Endothelial cell of umbilical vein (primary cell): ENCODE measurements around the gene PKMYT1. TPM values are rescaled to one million over a fixed set of nuclear protein-coding genes. Genes with fewer than 3 reads are reported as not detected.

Experiments
- BruUV-seq: library from RNA; stranded (reverse); fragments of 400-500 nt; replicated peaks from 2 replicates; lab custom pipeline; 2021; lab: Mats Ljungman, UMichigan
- CTCF ChIA-PET: fragments of 300-600, 350-600 bp; sonication (Branson Sonifier 250); formaldehyde crosslinking; loops from one replicate; lab custom pipeline; 2021; ENCODE audit warnings: antibody characterized with exemption, inconsistent platforms; lab: Charles Lee
- POLR2A ChIA-PET: fragments of 300-600, 350-600 bp; sonication (Branson Sonifier 250); formaldehyde crosslinking; loops from one replicate; lab custom pipeline; 2021; ENCODE audit warnings: antibody characterized with exemption, inconsistent platforms; lab: Charles Lee
- DNase-seq: peaks from one replicate; pipeline ENCODE4 v3.0.0-alpha.2; 2011; ENCODE audit warnings: low read depth, low spot score
- FAIRE-seq: peaks from 2 replicates; lab custom pipeline; 2011; peaks lifted over from hg19 to GRCh38; lab: Jason Lieb, UNC
- H2AFZ ChIP-seq: 2 replicates; pipeline ENCODE4 v1.6.0; 2012; ENCODE audit warnings: low read depth, low read length, control low read depth, inconsistent platforms
- H3K27ac ChIP-seq: 2 replicates; pipeline ENCODE4 v1.5.1; 2011; ENCODE audit warnings: low read depth, mild to moderate bottlenecking, control low read depth, low read length, moderate library complexity; ENCODE audit not compliant: insufficient read depth
- H3K27me3 ChIP-seq, 2 experiments: 2 replicates each; pipeline versions ENCODE4 v1.6.0 to v1.6.1; 2011; ENCODE audit warnings: low read length in 2 of 2, mixed read lengths in 1 of 2; ENCODE audit not compliant: control insufficient read depth in 2 of 2, insufficient read depth in 2 of 2
- H3K36me3 ChIP-seq, 2 experiments: 2 replicates in 1 of 2; 3 replicates in 1 of 2; pipeline ENCODE4 v1.5.1; 2011; ENCODE audit warnings: low read length in 2 of 2, mild to moderate bottlenecking in 1 of 2, moderate library complexity in 1 of 2; ENCODE audit not compliant: control insufficient read depth in 2 of 2, insufficient read depth in 2 of 2; ENCODE audit errors: extremely low read depth in 1 of 2
- H3K4me1 ChIP-seq: 3 replicates; pipeline ENCODE4 v1.5.1; 2011; ENCODE audit warnings: mild to moderate bottlenecking, low read length; ENCODE audit not compliant: control insufficient read depth, insufficient read depth; ENCODE audit errors: extremely low read depth
- H3K4me2 ChIP-seq: 2 replicates; pipeline ENCODE4 v1.6.1; 2011; ENCODE audit warnings: low read length, control low read depth, mixed read lengths; ENCODE audit not compliant: insufficient read depth
- H3K4me3 ChIP-seq, 3 experiments: fragments of 200-600 bp in 1 of 3; sonication (generic), shearing (Covaris generic) in 1 of 3; replicated peaks in 1 of 3; 2 replicates each; pipeline ENCODE4 v1.5.1; 2011 to 2016; ENCODE audit warnings: control low read depth in 3 of 3, low read length in 3 of 3, mild to moderate bottlenecking in 2 of 3, inconsistent platforms in 1 of 3, low read depth in 1 of 3, moderate library complexity in 1 of 3; ENCODE audit not compliant: insufficient read depth in 1 of 3
- H3K79me2 ChIP-seq: 2 replicates; pipeline ENCODE4 v1.6.0; 2012; ENCODE audit warnings: low read length, inconsistent platforms; ENCODE audit not compliant: control insufficient read depth, insufficient read depth
- H3K9ac ChIP-seq: replicated peaks from 2 replicates; pipeline ENCODE3; 2011; ENCODE audit warnings: low read length, control low read depth; ENCODE audit not compliant: insufficient read depth; ENCODE audit errors: extremely low read depth
- H3K9me1 ChIP-seq: replicated peaks from 3 replicates; pipeline ENCODE4 v1.6.0; 2011; ENCODE audit warnings: mild to moderate bottlenecking, low read length; ENCODE audit not compliant: control insufficient read depth, insufficient read depth; ENCODE audit errors: extremely low read depth
- H3K9me3 ChIP-seq: replicated peaks from 2 replicates; pipeline ENCODE4 v1.5.1; 2012; ENCODE audit warnings: low read length, inconsistent platforms; ENCODE audit not compliant: control insufficient read depth, insufficient read depth
- H4K20me1 ChIP-seq: replicated peaks from 2 replicates; pipeline ENCODE3; 2011; ENCODE audit warnings: mild to moderate bottlenecking, low read length; ENCODE audit not compliant: control insufficient read depth, insufficient read depth; ENCODE audit errors: extremely low read depth
- CTCF ChIP-seq, 2 donors: IDR thresholded peaks; 1 replicate in 1 of 2; 2 replicates in 1 of 2; pipeline ENCODE4 v1.5.1; 2011; ENCODE audit warnings: low read length in 2 of 2, mild to moderate bottlenecking in 2 of 2, moderate library complexity in 2 of 2, control low read depth in 1 of 2, inconsistent platforms in 1 of 2, low read depth in 1 of 2; ENCODE audit not compliant: insufficient read depth in 1 of 2; ENCODE audit errors: extremely low read depth in 1 of 2
- EZH2 ChIP-seq: IDR thresholded peaks from 2 replicates; pipeline ENCODE4 v1.6.1; 2012; ENCODE audit warnings: borderline replicate concordance, low read depth, mild to moderate bottlenecking, moderate library complexity, low read length, inconsistent platforms; ENCODE audit not compliant: severe bottlenecking
- FOS ChIP-seq: IDR thresholded peaks from 2 replicates; pipeline ENCODE4 v1.6.1; 2011; ENCODE audit warnings: mild to moderate bottlenecking, low read length, moderate library complexity, borderline replicate concordance; ENCODE audit not compliant: insufficient read depth
- GATA2 ChIP-seq: IDR thresholded peaks from 2 replicates; pipeline ENCODE4 v1.7.0; 2011; ENCODE audit warnings: low read depth, mild to moderate bottlenecking, moderate library complexity, mixed read lengths, low read length; ENCODE audit not compliant: insufficient read length, insufficient read depth
- JUN ChIP-seq: IDR thresholded peaks from 2 replicates; pipeline ENCODE4 v1.6.1; 2011; ENCODE audit warnings: borderline replicate concordance, low read depth; ENCODE audit not compliant: insufficient read length, insufficient read depth
- MAX ChIP-seq: IDR thresholded peaks from 2 replicates; pipeline ENCODE4 v1.6.1; 2011; ENCODE audit not compliant: insufficient read depth, insufficient read length
- MYC ChIP-seq: IDR thresholded peaks from one replicate; pipeline ENCODE4 v1.6.1; 2011; ENCODE audit warnings: mild to moderate bottlenecking, low read depth, low read length
- POLR2A ChIP-seq: IDR thresholded peaks from 2 replicates; pipeline ENCODE4 v1.6.1; 2012; ENCODE audit warnings: low read depth, mild to moderate bottlenecking, control low read depth, low read length
- POLR2AphosphoS5 ChIP-seq: IDR thresholded peaks from 2 replicates; pipeline ENCODE4 v1.6.1; 2012; ENCODE audit warnings: low read depth, mild to moderate bottlenecking, control low read depth, low read length, moderate library complexity; ENCODE audit not compliant: insufficient read depth
- dilution Hi-C: fragments of 300-500 bp; cut with MboI; formaldehyde crosslinking; loops from one replicate; pipeline ENCODE4 v1.15.0; 2019; ENCODE audit warnings: low sequenced_read_pairs; ENCODE audit not compliant: extremely low pct_ligation_motif_present
- intact Hi-C: fragments of 100-400 bp; cut with micrococcal nuclease; formaldehyde crosslinking; loops from one replicate; pipeline ENCODE4 v1.10.0; 2022
- polyA plus RNA-seq, 4 experiments: library from polyadenylated mRNA; depleted of rRNA in 3 of 4; stranded (reverse) in 3 of 4; unstranded in 1 of 4; fragments of >200 nt; gene quantifications; 2 replicates each; pipeline versions ENCODE4 v1.2.1 to v1.2.3, GENCODE V29; 2011 to 2012; ENCODE audit warnings: missing spikeins in 1 of 4
- total RNA-seq: library from RNA; stranded (reverse); gene quantifications from 2 replicates; pipeline ENCODE4 v1.2.3, GENCODE V29; 2021

PKMYT1 gene
- total and polyA plus RNA-seq, 2 donors (not counting 3 experiments of a cell fraction or from before 2014, with no cell fraction given), result 26.1 to 48.5 TPM

GRCh38 chr16:2936436-2937011 is 43.7 kb downstream of the PKMYT1 start:
- Histone ChIP-seq H2AFZ (no peak overlapping the region), H3K9me3 (no peaks in the 10 kb centered on the region), H3K27ac (no peak overlapping the region), H3K27me3 (no peaks in the 10 kb centered on the region), H3K79me2 (no peaks in the 10 kb centered on the region), H3K9me1 (no peaks in the 10 kb centered on the region), H3K4me2 (no peak overlapping the region), H3K36me3 (peaks cover 10 to 40% of the 10 kb centered on the region in 2 experiments), H3K9ac (no peak overlapping the region), H3K4me1 (no peaks in the 10 kb centered on the region), H4K20me1 (no peaks in the 10 kb centered on the region), H3K4me3 (no peak overlapping the region)
- no TSS peak for BruUV-seq
- POLR2A ChIA-PET, result no interaction called here
- FAIRE-seq (no peak), DNase-seq (no peak)
- dilution Hi-C loops, result no loop called here
- no peak for TF ChIP-seq MAX
- no peak for TF ChIP-seq EZH2
- TF ChIP-seq FOS, result no peak
- no peak for TF ChIP-seq POLR2AphosphoS5
- TF ChIP-seq JUN, result no peak
- TF ChIP-seq GATA2, result no peak
- TF ChIP-seq MYC, result no peak
- no peak for TF ChIP-seq CTCF (IDR thresholded peaks at IDR 0.05; ENCODE audit: extremely low read depth in 1 of 2, insufficient read depth in 1 of 2, low read depth in 1 of 2, low read length in 2 of 2)
- TF ChIP-seq POLR2A, result no peak
- CTCF ChIA-PET, result interaction anchor here (1.6 kb wide), 1 partner anchor 10 kb away, joined by 6 read pairs; no protein-coding TSS in a partner anchor
- intact Hi-C loops, result no loop called here
